Measurements from ENCODE around the gene RUSF1.

The RUSF1 gene

GRCh38 chr16:31473264-31473984 lies 34.8 kb downstream of the RUSF1 start:
- Histone ChIP-seq H3K4me3 (ENCODE audit: low read length) (peak overlapping the region; percentile 84), H3K4me2 (ENCODE audit: low read length) (peak overlapping the region; percentile 97), H3K4me1 (ENCODE audit: control insufficient read depth, insufficient read depth, low read length) (peaks cover 16% of the 10 kb centered on the region), H3K9me3 (replicated peaks; ENCODE audit: low read length) (no peaks in the 10 kb centered on the region), H3K36me3 (ENCODE audit: insufficient read depth, low read length) (peaks cover 47% of the 10 kb centered on the region), H3K27me3 (ENCODE audit: control insufficient read depth, insufficient read depth, low read length) (no peaks in the 10 kb centered on the region), H3K9ac (ENCODE audit: low read depth, low read length) (no peak overlapping the region)

DNA sequence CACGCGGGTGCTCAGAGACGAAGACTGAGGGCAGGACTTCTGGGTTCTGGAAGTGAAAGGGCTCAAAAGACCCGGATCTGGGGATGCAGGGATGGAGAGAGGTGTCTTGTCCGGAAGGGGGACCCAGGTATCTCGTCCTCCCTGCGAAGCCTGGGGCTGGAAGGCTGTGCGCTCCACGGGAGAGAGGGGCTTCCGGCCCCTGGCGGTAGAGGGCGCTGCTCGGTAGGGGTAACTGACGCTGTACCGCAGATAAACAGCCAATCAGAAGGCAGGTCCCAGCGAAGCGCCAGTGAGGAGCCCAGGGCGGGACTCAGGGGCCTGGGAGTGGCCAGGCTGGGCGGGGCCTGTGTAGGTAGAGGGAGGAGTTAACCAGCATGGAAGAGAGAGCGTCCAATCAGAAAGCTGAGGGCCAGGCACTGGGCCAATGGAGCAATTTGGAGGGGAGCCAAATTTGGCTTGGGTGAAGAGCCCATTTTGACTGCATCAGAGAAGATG lies 35.4 kb downstream of the RUSF1 start:
- Histone ChIP-seq H3K9me3 (replicated peaks; ENCODE audit: low read length) (no peaks in the 10 kb centered on the region), H3K36me3 (ENCODE audit: insufficient read depth, low read length) (peaks cover 42% of the 10 kb centered on the region), H3K4me2 (ENCODE audit: low read length) (peak overlapping the region; percentile 97), H3K9ac (ENCODE audit: low read depth, low read length) (peak overlapping the region; percentile 97), H3K4me1 (ENCODE audit: control insufficient read depth, insufficient read depth, low read length) (peaks cover 16% of the 10 kb centered on the region), H3K27me3 (ENCODE audit: control insufficient read depth, insufficient read depth, low read length) (no peaks in the 10 kb centered on the region), H3K4me3 (ENCODE audit: low read length) (peak overlapping the region; percentile 84)

DNA sequence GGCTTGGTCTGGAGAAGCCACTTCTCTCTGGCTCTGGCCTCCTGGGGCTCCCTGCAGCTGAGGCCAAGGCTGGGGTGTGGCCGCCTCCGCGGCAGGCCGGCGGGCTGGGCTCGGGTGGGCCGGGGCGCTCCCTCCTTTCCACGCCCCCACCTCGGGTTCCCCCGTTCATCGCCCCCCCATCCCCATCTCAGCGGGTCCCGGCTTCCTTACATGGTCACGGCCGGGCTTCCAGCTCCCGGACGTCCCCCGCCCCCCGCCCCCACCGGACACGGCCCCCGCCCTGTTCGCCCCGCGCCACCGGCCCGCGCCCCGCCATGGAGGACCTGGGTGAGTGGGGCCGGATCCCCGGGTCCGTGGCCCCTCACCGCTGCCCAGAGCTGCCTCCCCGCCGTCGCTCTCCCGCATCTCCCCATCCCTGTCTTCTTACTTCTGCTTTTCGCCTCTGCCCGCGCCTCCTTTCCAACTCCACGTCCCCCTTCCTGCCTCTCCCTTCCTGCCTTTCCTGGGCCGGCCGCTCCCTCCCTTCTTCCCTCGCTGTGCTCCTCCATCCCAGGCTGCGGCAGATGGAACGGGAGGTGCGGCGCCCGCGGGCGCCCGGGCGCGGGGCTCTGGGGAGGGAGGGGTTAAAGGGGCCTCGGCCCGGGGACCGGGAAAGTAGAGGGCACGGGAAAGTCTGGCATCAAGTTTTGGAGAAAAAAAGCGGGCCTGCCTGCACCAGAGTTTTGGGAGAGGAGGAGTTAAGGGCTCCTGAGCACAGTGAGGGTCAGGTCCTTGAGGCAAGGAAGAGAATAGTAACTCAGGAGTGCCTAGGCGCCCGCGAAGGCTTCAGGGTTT lies 36.1 kb downstream of the RUSF1 start, which contains the start of gene TGFB1I1:
Gene TGFB1I1 (plus strand): TSS at position 278 of the 834 bp plus-strand sequence. CDS start 37 bp downstream, at position 315.
- Histone ChIP-seq H3K9ac (ENCODE audit: low read depth, low read length) (peak within 1 kb of the TSS; percentile 97), H3K36me3 (ENCODE audit: insufficient read depth, low read length) (peaks cover 35% of the 10 kb centered on the region)

DNA sequence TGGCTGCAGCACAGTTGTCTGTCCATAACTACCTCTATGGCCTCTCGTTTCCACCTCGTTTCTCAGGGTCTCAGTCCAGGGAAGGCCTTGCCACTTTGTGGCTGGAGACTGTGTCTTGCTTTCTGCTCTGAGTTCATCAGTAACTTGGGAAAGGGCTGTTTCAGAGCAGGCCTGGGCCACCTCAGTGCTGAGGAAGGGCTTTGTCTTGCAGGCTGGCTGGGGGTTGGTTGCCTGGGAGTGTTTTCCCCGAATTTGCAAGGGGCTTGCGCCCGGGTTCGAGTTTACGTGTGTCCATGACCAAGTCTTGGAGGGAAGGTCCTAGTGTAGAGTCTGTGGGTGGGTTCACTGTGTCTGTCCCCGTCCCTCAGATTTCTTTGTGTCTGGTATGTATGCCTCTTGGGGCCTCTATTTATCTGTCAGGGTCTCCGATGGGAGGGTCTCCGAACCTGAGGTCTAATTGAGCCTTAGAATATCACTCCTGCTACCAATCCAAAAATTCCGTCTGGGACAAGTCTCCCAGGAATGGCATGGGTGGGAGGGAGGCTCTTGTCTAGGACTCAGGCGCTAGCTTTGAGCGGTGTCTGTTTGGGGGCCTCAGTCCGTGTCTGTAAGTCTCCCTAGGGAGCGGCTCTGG lies 36.8 kb downstream of the RUSF1 start:
- Histone ChIP-seq H3K9me3 (replicated peaks; ENCODE audit: low read length) (no peaks in the 10 kb centered on the region), H3K4me1 (ENCODE audit: control insufficient read depth, insufficient read depth, low read length) (peaks cover 16% of the 10 kb centered on the region)

More for the DNA sequence above, 36.1 kb downstream of the RUSF1 start, which contains the start of gene TGFB1I1:
- Histone ChIP-seq H3K4me1 (ENCODE audit: control insufficient read depth, insufficient read depth, low read length) (peaks cover 16% of the 10 kb centered on the region), H3K27me3 (ENCODE audit: control insufficient read depth, insufficient read depth, low read length) (no peaks in the 10 kb centered on the region), H3K4me3 (ENCODE audit: low read length) (peak within 1 kb of the TSS; percentile 84), H3K9me3 (replicated peaks; ENCODE audit: low read length) (no peaks in the 10 kb centered on the region), H3K4me2 (ENCODE audit: low read length) (peak within 1 kb of the TSS; percentile 97)

GRCh38 chr16:31470615-31471014 lies 37.6 kb downstream of the RUSF1 start:
- peak overlapping the region; percentile 97 for H3K9ac ChIP-seq (ENCODE audit: low read depth, low read length)
- peak overlapping the region; percentile 97 for H3K4me2 ChIP-seq (ENCODE audit: low read length)
- H3K9me3 ChIP-seq (replicated peaks; ENCODE audit: low read length) = no peaks in the 10 kb centered on the region
- H3K4me3 ChIP-seq (ENCODE audit: low read length) = peak overlapping the region; percentile 84
- H3K36me3 ChIP-seq (ENCODE audit: insufficient read depth, low read length) = peaks cover 34% of the 10 kb centered on the region
- H3K4me1 ChIP-seq (ENCODE audit: control insufficient read depth, insufficient read depth, low read length) = peaks cover 16% of the 10 kb centered on the region
- no peaks in the 10 kb centered on the region for H3K27me3 ChIP-seq (ENCODE audit: control insufficient read depth, insufficient read depth, low read length)

More for the DNA sequence above, 36.8 kb downstream of the RUSF1 start:
- peak overlapping the region; percentile 97 for H3K4me2 ChIP-seq (ENCODE audit: low read length)
- no peaks in the 10 kb centered on the region for H3K27me3 ChIP-seq (ENCODE audit: control insufficient read depth, insufficient read depth, low read length)
- H3K36me3 ChIP-seq (ENCODE audit: insufficient read depth, low read length) = peaks cover 35% of the 10 kb centered on the region
- peak overlapping the region; percentile 84 for H3K4me3 ChIP-seq (ENCODE audit: low read length)
- peak overlapping the region; percentile 97 for H3K9ac ChIP-seq (ENCODE audit: low read depth, low read length)

- Histone ChIP-seq H3K4me3 (ENCODE audit: low read length) (no peak overlapping the region), H3K4me1 (ENCODE audit: control insufficient read depth, insufficient read depth, low read length) (peaks cover 10% of the 10 kb centered on the region)
Measured at GRCh38 chr16:31467858-31468257, 40.3 kb downstream of the RUSF1 start.

DNA sequence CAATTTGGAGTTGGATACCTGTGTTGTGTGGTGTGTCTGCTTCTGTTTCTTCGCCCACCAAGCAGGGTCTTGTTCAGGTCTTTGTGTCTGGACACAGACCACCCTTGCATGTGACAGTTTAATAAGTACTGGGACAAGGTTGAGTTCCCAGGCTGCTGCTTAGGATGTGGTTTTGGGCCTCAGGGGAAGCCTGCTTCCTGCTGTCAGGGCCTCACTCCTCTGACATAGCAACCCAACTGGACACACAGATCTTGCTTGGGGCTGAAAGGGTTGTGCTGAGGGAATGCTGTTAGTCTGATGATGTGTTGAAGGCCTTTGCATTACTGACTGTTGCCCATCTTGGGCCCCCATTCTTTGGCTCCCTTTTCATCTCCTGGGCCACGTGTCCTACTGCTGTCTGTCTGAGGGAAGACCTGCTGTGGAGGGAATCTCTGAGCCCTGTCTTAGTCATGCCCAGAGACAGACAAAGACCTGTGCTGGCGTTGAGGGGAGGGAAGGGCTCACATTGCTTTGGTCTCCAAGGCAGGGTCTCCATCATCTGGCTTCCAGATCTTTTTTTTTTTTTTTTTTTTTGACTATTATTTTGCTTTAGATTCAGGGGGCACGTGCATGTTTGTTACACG lies 40.9 kb downstream of the RUSF1 start:
- no peaks in the 10 kb centered on the region for H3K9me3 ChIP-seq (replicated peaks; ENCODE audit: low read length)
- no peak overlapping the region for H3K4me3 ChIP-seq (ENCODE audit: low read length)
- no peaks in the 10 kb centered on the region for H3K27me3 ChIP-seq (ENCODE audit: control insufficient read depth, insufficient read depth, low read length)
- H3K4me2 ChIP-seq (ENCODE audit: low read length) = no peak overlapping the region
- H3K36me3 ChIP-seq (ENCODE audit: insufficient read depth, low read length) = peaks cover 38% of the 10 kb centered on the region
- peaks cover 10% of the 10 kb centered on the region for H3K4me1 ChIP-seq (ENCODE audit: control insufficient read depth, insufficient read depth, low read length)
- no peak overlapping the region for H3K9ac ChIP-seq (ENCODE audit: low read depth, low read length)

More at GRCh38 chr16:31467858-31468257, 40.3 kb downstream of the RUSF1 start:
- no peak overlapping the region for H3K9ac ChIP-seq (ENCODE audit: low read depth, low read length)
- no peaks in the 10 kb centered on the region for H3K9me3 ChIP-seq (replicated peaks; ENCODE audit: low read length)
- H3K4me2 ChIP-seq (ENCODE audit: low read length) = no peak overlapping the region
- peaks cover 32% of the 10 kb centered on the region for H3K36me3 ChIP-seq (ENCODE audit: insufficient read depth, low read length)
- no peaks in the 10 kb centered on the region for H3K27me3 ChIP-seq (ENCODE audit: control insufficient read depth, insufficient read depth, low read length)

DNA sequence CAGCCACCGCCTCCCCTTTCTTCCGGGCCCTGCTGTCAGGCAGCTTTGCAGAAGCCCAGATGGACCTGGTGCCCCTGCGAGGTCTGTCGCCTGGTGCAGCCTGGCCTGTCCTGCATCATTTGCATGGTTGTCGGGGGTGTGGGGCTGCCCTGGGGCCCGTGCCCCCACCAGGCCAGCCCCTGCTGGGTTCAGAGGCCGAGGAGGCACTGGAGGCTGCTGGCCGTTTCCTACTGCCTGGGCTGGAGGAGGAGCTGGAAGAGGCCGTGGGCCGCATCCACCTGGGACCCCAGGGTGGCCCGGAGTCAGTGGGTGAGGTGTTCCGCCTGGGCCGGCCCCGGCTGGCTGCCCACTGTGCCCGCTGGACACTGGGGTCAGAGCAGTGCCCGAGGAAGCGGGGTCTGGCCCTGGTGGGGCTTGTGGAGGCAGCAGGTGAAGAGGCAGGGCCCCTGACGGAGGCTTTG lies 41.8 kb downstream of the RUSF1 start:
- no peak overlapping the region for H3K4me3 ChIP-seq (ENCODE audit: low read length)
- peaks cover 8% of the 10 kb centered on the region for H3K4me1 ChIP-seq (ENCODE audit: control insufficient read depth, insufficient read depth, low read length)
- no peak overlapping the region for H3K9ac ChIP-seq (ENCODE audit: low read depth, low read length)
- no peaks in the 10 kb centered on the region for H3K9me3 ChIP-seq (replicated peaks; ENCODE audit: low read length)
- H3K4me2 ChIP-seq (ENCODE audit: low read length) = no peak overlapping the region
- no peaks in the 10 kb centered on the region for H3K27me3 ChIP-seq (ENCODE audit: control insufficient read depth, insufficient read depth, low read length)
- peaks cover 42% of the 10 kb centered on the region for H3K36me3 ChIP-seq (ENCODE audit: insufficient read depth, low read length)

GRCh38 chr16:31465788-31466370 lies 42.3 kb downstream of the RUSF1 start:
- H3K27me3 ChIP-seq (ENCODE audit: control insufficient read depth, insufficient read depth, low read length) = no peaks in the 10 kb centered on the region
- H3K4me3 ChIP-seq (ENCODE audit: low read length) = no peak overlapping the region
- no peaks in the 10 kb centered on the region for H3K9me3 ChIP-seq (replicated peaks; ENCODE audit: low read length)
- H3K9ac ChIP-seq (ENCODE audit: low read depth, low read length) = no peak overlapping the region
- H3K36me3 ChIP-seq (ENCODE audit: insufficient read depth, low read length) = peaks cover 42% of the 10 kb centered on the region
- no peak overlapping the region for H3K4me2 ChIP-seq (ENCODE audit: low read length)
- peaks cover 3% of the 10 kb centered on the region for H3K4me1 ChIP-seq (ENCODE audit: control insufficient read depth, insufficient read depth, low read length)

GRCh38 chr16:31464781-31465260 lies 43.4 kb downstream of the RUSF1 start:
- Histone ChIP-seq H3K27me3 (ENCODE audit: control insufficient read depth, insufficient read depth, low read length) (no peaks in the 10 kb centered on the region), H3K9ac (ENCODE audit: low read depth, low read length) (no peak overlapping the region), H3K4me3 (ENCODE audit: low read length) (no peak overlapping the region), H3K4me2 (ENCODE audit: low read length) (no peak overlapping the region), H3K4me1 (ENCODE audit: control insufficient read depth, insufficient read depth, low read length) (peaks cover 6% of the 10 kb centered on the region), H3K9me3 (replicated peaks; ENCODE audit: low read length) (no peaks in the 10 kb centered on the region), H3K36me3 (ENCODE audit: insufficient read depth, low read length) (peaks cover 42% of the 10 kb centered on the region)
